Naive thymus-derived CD4-positive, alpha-beta T cell (primary cell): ENCODE results near the gene DPRX. TPM values are rescaled to one million over a fixed set of nuclear protein-coding genes. Genes with fewer than 3 reads are reported as not detected.

Experiments used
- ATAC-seq: fragments of 150-1000 bp; cut with Tn5 transposase; 2 replicates; pipeline ENCODE4 v1.10.0; 2021; ENCODE audit warnings: mild to moderate bottlenecking, moderate library complexity
- CTCF ChIA-PET: fragments of 350-600 bp; sonication (Branson Sonifier 250); formaldehyde crosslinking; loops from one replicate; lab custom pipeline; 2021; ENCODE audit warnings: antibody characterized with exemption; lab: Charles Lee
- POLR2A ChIA-PET: fragments of 350-600 bp; sonication (Branson Sonifier 250); formaldehyde crosslinking; loops from one replicate; lab custom pipeline; 2021; ENCODE audit warnings: antibody characterized with exemption, inconsistent platforms; lab: Charles Lee
- DNase-seq, 9 donors: peaks; one replicate each; pipeline versions ENCODE4 v3.0.0 to v3.0.0-alpha.2; 2020 to 2022; ENCODE audit warnings: mixed read lengths in 1 of 9
- H3K27ac ChIP-seq: one replicate; pipeline ENCODE4 v1.7.0; 2013; ENCODE audit warnings: mild to moderate bottlenecking, low read depth, low read length, moderate library complexity
- H3K27me3 ChIP-seq, 2 donors: one replicate each; pipeline ENCODE4 v1.7.0; 2013; ENCODE audit warnings: low read length in 2 of 2, mild to moderate bottlenecking in 2 of 2, moderate library complexity in 2 of 2; ENCODE audit not compliant: control insufficient read depth in 2 of 2, insufficient read depth in 2 of 2
- H3K36me3 ChIP-seq, 3 experiments: 1 replicate in 2 of 3; 2 replicates in 1 of 3; pipeline ENCODE4 v1.7.0; 2013; ENCODE audit warnings: low read length in 3 of 3, mild to moderate bottlenecking in 3 of 3, moderate library complexity in 1 of 3; ENCODE audit not compliant: insufficient read depth in 3 of 3, control insufficient read depth in 2 of 3
- H3K4me1 ChIP-seq, 2 donors: one replicate each; pipeline ENCODE4 v1.7.0; 2013; ENCODE audit warnings: low read length in 2 of 2, mild to moderate bottlenecking in 2 of 2, moderate library complexity in 1 of 2; ENCODE audit not compliant: control insufficient read depth in 2 of 2, insufficient read depth in 2 of 2
- H3K4me3 ChIP-seq: 2 replicates; pipeline ENCODE4 v1.7.0; 2013; ENCODE audit warnings: mild to moderate bottlenecking, low read length
- H3K9me3 ChIP-seq, 3 experiments: 1 replicate in 2 of 3; 2 replicates in 1 of 3; pipeline ENCODE4 v1.7.0; 2013; ENCODE audit warnings: low read length in 3 of 3; ENCODE audit not compliant: control insufficient read depth in 2 of 3
- H3K27ac Mint-ChIP-seq, 9 donors: one replicate each; pipeline ENCODE4 v1.8.0; 2020 to 2022; ENCODE audit warnings: mixed read lengths in 9 of 9, mild to moderate bottlenecking in 8 of 9, moderate library complexity in 5 of 9, inconsistent platforms in 2 of 9
- H3K27me3 Mint-ChIP-seq, 5 donors: one replicate each; pipeline ENCODE4 v1.8.0; 2021 to 2022; ENCODE audit warnings: mixed read lengths in 5 of 5, mild to moderate bottlenecking in 1 of 5
- H3K36me3 Mint-ChIP-seq, 5 donors: one replicate each; pipeline ENCODE4 v1.8.0; 2020 to 2022; ENCODE audit warnings: mixed read lengths in 5 of 5, mild to moderate bottlenecking in 3 of 5, inconsistent platforms in 1 of 5
- H3K4me1 Mint-ChIP-seq, 7 donors: one replicate each; pipeline ENCODE4 v1.8.0; 2020 to 2022; ENCODE audit warnings: mixed read lengths in 7 of 7, mild to moderate bottlenecking in 3 of 7, inconsistent platforms in 1 of 7
- H3K4me3 Mint-ChIP-seq, 10 donors: one replicate each; pipeline ENCODE4 v1.8.0; 2020 to 2022; ENCODE audit warnings: mild to moderate bottlenecking in 10 of 10, mixed read lengths in 10 of 10, moderate library complexity in 6 of 10, inconsistent platforms in 2 of 10
- H3K9me3 Mint-ChIP-seq, 11 donors: one replicate each; pipeline ENCODE4 v1.8.0; 2020 to 2022; ENCODE audit warnings: mixed read lengths in 11 of 11, mild to moderate bottlenecking in 4 of 11, inconsistent platforms in 1 of 11, moderate library complexity in 1 of 11
- intact Hi-C, 2 donors: fragments of 100-400 bp; cut with micrococcal nuclease; formaldehyde crosslinking; loops; one replicate each; pipeline ENCODE4 v1.15.1; 2023
- polyA plus RNA-seq, 2 donors: library from polyadenylated mRNA; unstranded; fragments of 300-500 nt; fragmentation: Illumina TruSeq; gene quantifications; one replicate each; pipeline ENCODE4 v1.2.3, GENCODE V29; 2021
- total RNA-seq, 6 experiments: library from RNA in 5 of 6; stranded (reverse) in 5 of 6; gene quantifications; 1 replicate in 5 of 6; 2 replicates in 1 of 6; pipeline ENCODE4 v1.2.3 and lab custom pipeline; 2021 to 2026

Gene DPRX, protein sequence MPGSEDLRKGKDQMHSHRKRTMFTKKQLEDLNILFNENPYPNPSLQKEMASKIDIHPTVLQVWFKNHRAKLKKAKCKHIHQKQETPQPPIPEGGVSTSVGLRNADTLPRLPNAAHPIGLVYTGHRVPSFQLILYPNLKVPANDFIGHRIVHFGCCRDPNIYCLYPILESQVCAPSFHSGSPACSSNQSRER
- not detected for total RNA-seq
- polyA plus RNA-seq: not detected
- not detected for total RNA-seq (lab: John Stamatoyannopoulos, UW)

DNA sequence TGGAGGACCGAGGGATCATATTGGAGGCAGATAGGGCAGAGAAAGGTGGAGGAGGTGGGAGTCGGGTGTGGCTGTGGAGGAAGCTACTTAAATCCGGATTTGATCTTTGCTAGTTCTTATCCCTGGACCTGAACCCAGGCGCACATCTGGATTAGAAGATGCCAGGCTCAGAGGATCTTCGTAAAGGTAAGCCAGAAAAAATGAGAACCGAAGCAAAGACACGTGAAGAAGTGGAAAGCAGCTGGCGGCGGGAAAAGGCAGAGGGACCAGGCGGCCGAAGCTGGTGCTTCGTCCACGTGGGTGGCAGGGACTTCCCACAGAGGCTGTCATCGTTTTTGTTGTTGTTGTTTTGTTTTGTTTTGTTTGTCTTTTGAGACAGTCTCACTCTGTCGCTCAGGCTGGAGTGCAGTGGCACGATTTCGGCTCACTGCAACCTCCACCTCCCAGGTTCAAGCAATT, at the start of gene DPRX:
DPRX (plus strand) TSS at position 51 of the 459 bp plus-strand sequence; CDS start at position 159, 108 bp downstream.
- no peaks in the 10 kb centered on the region for H3K4me1 Mint-ChIP-seq
- H3K4me1 ChIP-seq: no peaks in the 10 kb centered on the region
- ChIA-PET POLR2A (no interaction called here), CTCF (no interaction called here)
- H3K36me3 ChIP-seq: no peaks in the 10 kb centered on the region
- H3K4me3 Mint-ChIP-seq: no peak within 1 kb of the TSS
- peaks cover 3 to 53% (median 17%) of the 10 kb centered on the region in 11 donors for H3K9me3 Mint-ChIP-seq
- intact Hi-C loops: no loop called here
- H3K4me3 ChIP-seq: no peak within 1 kb of the TSS
- H3K36me3 Mint-ChIP-seq: peaks cover 0 to 6% (median 0%) of the 10 kb centered on the region in 5 donors
- peaks cover 0 to 12% (median 0%) of the 10 kb centered on the region in 3 experiments for H3K9me3 ChIP-seq
- no peak within 1 kb of the TSS for H3K27ac Mint-ChIP-seq
- H3K27me3 Mint-ChIP-seq: peaks cover 0 to 6% (median 4%) of the 10 kb centered on the region in 5 donors
- no peak within 1 kb of the TSS for H3K27ac ChIP-seq
- H3K27me3 ChIP-seq: no peaks in the 10 kb centered on the region
- DNase-seq (no peak), ATAC-seq (no peak)

DNA sequence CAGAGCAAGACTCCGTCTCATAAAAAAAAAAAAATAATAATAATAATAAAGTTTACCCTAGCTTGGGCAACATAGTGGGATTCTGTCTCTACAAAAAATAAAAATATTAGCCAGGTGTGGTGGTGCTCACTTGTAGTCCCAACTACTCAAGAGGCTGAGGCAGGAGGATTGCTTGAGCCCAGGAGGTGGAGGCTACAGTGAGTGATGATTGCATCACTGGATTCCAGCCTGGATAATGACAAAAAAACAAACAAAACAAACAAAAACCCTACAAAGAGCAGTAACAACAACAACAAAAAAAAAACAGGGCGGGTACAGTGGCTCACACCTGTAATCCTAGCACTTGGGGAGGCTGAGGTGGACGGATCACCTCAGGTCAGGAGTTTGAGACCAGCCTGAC, 48.6 kb upstream of the DPRX start:
- ChIA-PET CTCF (no interaction called here), POLR2A (no interaction called here)
- Histone ChIP-seq H3K36me3 (peaks cover 0 to 17% (median 4%) of the 10 kb centered on the region in 3 experiments), H3K27ac (no peak overlapping the region), H3K9me3 (peaks cover 0 to 50% (median 21%) of the 10 kb centered on the region in 3 experiments), H3K27me3 (no peaks in the 10 kb centered on the region), H3K4me1 (no peaks in the 10 kb centered on the region), H3K4me3 (no peak overlapping the region)
- Mint-ChIP-seq H3K9me3 (peaks cover 5 to 69% (median 41%) of the 10 kb centered on the region in 11 donors), H3K36me3 (peaks cover 12 to 21% (median 18%) of the 10 kb centered on the region in 5 donors), H3K27ac (no peak overlapping the region), H3K27me3 (no peaks in the 10 kb centered on the region), H3K4me3 (no peak overlapping the region), H3K4me1 (no peaks in the 10 kb centered on the region)
- ATAC-seq (no peak), DNase-seq (no peak)
- intact Hi-C loops: no loop called here

DNA sequence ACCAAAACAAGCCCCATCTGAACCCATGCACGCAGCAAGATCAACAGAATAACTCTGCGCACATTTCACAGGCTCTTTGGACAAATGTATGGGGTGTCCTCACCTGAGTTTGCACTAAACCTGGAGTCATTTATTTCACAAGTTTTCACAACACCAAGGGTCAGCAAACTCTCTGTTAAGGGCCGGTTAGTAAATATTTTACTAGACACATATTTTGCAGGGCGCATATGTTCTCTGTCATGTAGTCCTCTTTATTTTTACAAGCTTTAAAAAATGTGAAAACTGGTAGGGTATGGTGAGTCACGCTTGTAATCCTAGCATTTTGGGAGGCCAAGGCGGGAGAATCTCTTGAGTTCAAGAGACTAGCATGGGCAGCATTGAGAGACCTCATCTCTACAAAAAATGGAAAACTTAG, 45.5 kb upstream of the DPRX start:
- Histone ChIP-seq H3K36me3 (no peaks in the 10 kb centered on the region), H3K9me3 (peaks cover 0 to 22% (median 4%) of the 10 kb centered on the region in 3 experiments), H3K27me3 (no peaks in the 10 kb centered on the region), H3K4me1 (no peaks in the 10 kb centered on the region), H3K27ac (no peak overlapping the region), H3K4me3 (no peak overlapping the region)
- Mint-ChIP-seq H3K4me1 (no peaks in the 10 kb centered on the region), H3K4me3 (no peak overlapping the region), H3K27me3 (no peaks in the 10 kb centered on the region), H3K36me3 (peaks cover 0 to 6% (median 3%) of the 10 kb centered on the region in 5 donors), H3K9me3 (peaks cover 0 to 53% (median 29%) of the 10 kb centered on the region in 11 donors), H3K27ac (no peak overlapping the region)
- CTCF ChIA-PET: no interaction called here
- DNase-seq (no peak), ATAC-seq (no peak)
- intact Hi-C loops: no loop called here
- POLR2A ChIA-PET: no interaction called here

DNA sequence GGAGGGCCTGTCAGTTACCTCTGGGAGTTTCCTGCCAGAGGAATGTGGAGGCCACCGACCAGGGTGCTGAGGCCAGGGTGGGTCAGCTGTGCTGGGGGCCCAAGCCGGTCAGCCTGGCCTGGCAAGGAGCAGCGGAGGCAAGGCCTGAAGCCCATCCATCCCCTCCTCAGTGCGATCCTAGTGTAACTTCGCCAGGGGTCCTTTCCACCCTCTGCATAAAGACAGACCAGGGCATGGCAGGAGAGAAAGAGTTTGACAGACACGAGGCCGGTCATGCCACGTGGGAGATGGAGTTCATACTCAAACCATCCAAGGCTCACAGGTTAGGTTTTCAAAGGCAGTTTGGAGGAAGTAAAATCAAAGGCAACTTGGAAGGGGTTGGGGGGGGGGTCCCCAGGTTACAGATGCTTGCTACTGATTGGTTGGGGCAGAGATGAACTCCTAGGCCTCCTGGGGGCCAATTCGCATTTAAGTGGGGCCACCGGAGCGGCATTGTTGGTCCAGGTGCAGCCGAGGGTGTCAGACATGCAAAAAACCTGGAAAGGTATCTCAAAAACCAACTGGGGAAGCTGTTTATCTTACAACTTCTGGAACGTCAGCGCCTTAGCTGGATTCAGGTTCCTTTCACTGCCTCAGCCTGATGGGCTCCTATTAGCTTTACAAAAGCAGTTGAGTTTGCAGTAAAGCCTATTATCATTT, 36.8 kb upstream of the DPRX start:
- Histone ChIP-seq H3K27me3 (no peaks in the 10 kb centered on the region), H3K36me3 (no peaks in the 10 kb centered on the region), H3K9me3 (no peaks in the 10 kb centered on the region), H3K4me3 (no peak overlapping the region), H3K27ac (no peak overlapping the region), H3K4me1 (no peaks in the 10 kb centered on the region)
- Mint-ChIP-seq H3K9me3 (peaks cover 2 to 48% (median 15%) of the 10 kb centered on the region in 11 donors), H3K36me3 (peaks cover 0 to 6% (median 0%) of the 10 kb centered on the region in 5 donors), H3K27ac (no peak overlapping the region), H3K27me3 (no peaks in the 10 kb centered on the region), H3K4me1 (no peaks in the 10 kb centered on the region), H3K4me3 (no peak overlapping the region)
- ATAC-seq (no peak), DNase-seq (no peak)
- intact Hi-C loops: no loop called here
- POLR2A ChIA-PET: no interaction called here
- CTCF ChIA-PET: no interaction called here

DNA sequence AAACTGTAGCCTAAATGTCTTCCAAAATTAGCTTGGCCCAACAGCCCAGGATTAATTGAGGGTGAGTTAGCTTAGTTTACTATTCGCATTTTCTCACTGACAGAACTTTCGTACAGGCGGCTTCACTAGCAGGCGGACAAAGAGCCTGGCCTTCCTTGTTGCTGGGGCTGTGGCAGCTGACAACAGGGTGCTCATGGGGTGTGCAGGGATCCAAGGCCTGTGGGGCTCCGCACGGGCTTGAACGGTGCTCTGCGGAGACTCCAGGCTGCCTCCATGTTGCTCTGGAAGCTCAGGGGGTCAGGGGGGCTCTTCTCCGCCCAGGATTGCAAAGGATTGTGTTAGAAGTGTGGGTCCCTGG, 36.3 kb upstream of the DPRX start:
- no peaks in the 10 kb centered on the region for H3K9me3 ChIP-seq
- no peak overlapping the region for H3K27ac ChIP-seq
- H3K36me3 ChIP-seq: no peaks in the 10 kb centered on the region
- H3K4me1 ChIP-seq: no peaks in the 10 kb centered on the region
- POLR2A ChIA-PET: no interaction called here
- no peaks in the 10 kb centered on the region for H3K4me1 Mint-ChIP-seq
- H3K27me3 Mint-ChIP-seq: no peaks in the 10 kb centered on the region
- no peaks in the 10 kb centered on the region for H3K27me3 ChIP-seq
- ATAC-seq (no peak), DNase-seq (no peak)
- H3K4me3 Mint-ChIP-seq: no peak overlapping the region
- H3K9me3 Mint-ChIP-seq: peaks cover 2 to 52% (median 15%) of the 10 kb centered on the region in 11 donors
- H3K36me3 Mint-ChIP-seq: peaks cover 0 to 6% (median 0%) of the 10 kb centered on the region in 5 donors
- intact Hi-C loops: no loop called here
- no peak overlapping the region for H3K27ac Mint-ChIP-seq
- CTCF ChIA-PET: no interaction called here
- H3K4me3 ChIP-seq: no peak overlapping the region

DNA sequence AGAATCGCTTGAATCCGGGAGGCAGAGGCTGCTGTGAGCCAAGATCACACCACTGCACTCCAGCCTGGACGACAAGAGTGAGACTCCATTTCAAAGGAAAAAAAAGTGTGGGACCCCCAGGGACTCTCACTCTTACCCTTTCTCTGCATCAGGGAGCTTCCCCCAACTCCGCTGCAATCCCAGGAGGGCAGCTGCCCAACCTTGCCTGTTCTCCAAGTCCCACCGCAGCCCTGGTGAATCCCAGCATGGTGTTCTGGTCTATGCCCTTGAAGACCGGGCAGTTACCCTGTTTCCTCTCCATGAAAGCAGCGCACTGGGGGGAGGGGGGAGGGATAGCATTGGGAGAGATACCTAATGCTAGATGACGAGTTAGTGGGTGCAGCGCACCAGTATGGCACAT, 35.7 kb upstream of the DPRX start:
- no peak for ATAC-seq
- ChIA-PET CTCF (no interaction called here), POLR2A (no interaction called here)
- Histone ChIP-seq H3K9me3 (no peaks in the 10 kb centered on the region), H3K4me1 (no peaks in the 10 kb centered on the region), H3K4me3 (no peak overlapping the region), H3K27me3 (no peaks in the 10 kb centered on the region), H3K36me3 (no peaks in the 10 kb centered on the region), H3K27ac (no peak overlapping the region)
- no peaks in the 10 kb centered on the region for H3K27me3 Mint-ChIP-seq
- H3K27ac Mint-ChIP-seq: no peak overlapping the region
- intact Hi-C loops: no loop called here
- peaks cover 2 to 49% (median 13%) of the 10 kb centered on the region in 11 donors for H3K9me3 Mint-ChIP-seq
- H3K4me1 Mint-ChIP-seq: no peaks in the 10 kb centered on the region
- peaks cover 0 to 6% (median 0%) of the 10 kb centered on the region in 5 donors for H3K36me3 Mint-ChIP-seq
- no peak overlapping the region for H3K4me3 Mint-ChIP-seq
- no peak for DNase-seq
